HCT116 (cell line): ENCODE measurements around the gene PSMD3. TPM values are rescaled to one million over a fixed set of nuclear protein-coding genes. Genes with fewer than 3 reads are reported as not detected.

Experiments
- ATAC-seq: fragments of 200-7000 bp; cut with Tn5 transposase; 2 replicates; pipeline ENCODE4 v1.9.1; 2020; ENCODE audit warnings: mild to moderate bottlenecking, moderate library complexity
- BruUV-seq: library from RNA; stranded (reverse); fragments of 400-500 nt; replicated peaks from 2 replicates; lab custom pipeline; 2021; lab: Mats Ljungman, UMichigan
- CTCF ChIA-PET: fragments of 300-600 bp; sonication (Branson Sonifier 250); formaldehyde crosslinking; loops from one replicate; lab custom pipeline; 2021; ENCODE audit warnings: antibody characterized with exemption; lab: Charles Lee
- POLR2A ChIA-PET: fragments of 300-600, 350-600 bp; sonication (Branson Sonifier 250); formaldehyde crosslinking; loops from one replicate; lab custom pipeline; 2021; ENCODE audit warnings: antibody characterized with exemption; lab: Charles Lee
- RAD21 ChIA-PET, 2 experiments: fragments of 300-600 bp; sonication (Branson Sonifier 250); formaldehyde crosslinking; loops; one replicate each; lab custom pipeline; 2023; ENCODE audit warnings: low total read pairs in 2 of 2; ENCODE audit not compliant: uncharacterized antibody in 2 of 2, unreplicated experiment in 2 of 2, low non-redundant PET in 1 of 2; lab: Charles Lee
- DNase-seq: peaks from one replicate; pipeline ENCODE4 v3.0.0-alpha.2; 2010; ENCODE audit warnings: low read depth, low spot score
- H2AFZ ChIP-seq: fragments of 200-600 bp; shearing (Covaris generic), sonication (generic); 2 replicates; pipeline ENCODE4 v1.6.1; 2017; ENCODE audit warnings: low read depth, mixed run types, mixed read lengths, antibody characterized with exemption, low read length; ENCODE audit not compliant: poor library complexity, severe bottlenecking
- H3K27ac ChIP-seq: 2 replicates; pipeline ENCODE4 v1.5.1; 2012; ENCODE audit warnings: low read depth, low read length
- H3K27me3 ChIP-seq: fragments of 200-600 bp; sonication (generic); 2 replicates; pipeline ENCODE4 v1.6.1; 2016; ENCODE audit warnings: mixed run types, low read length, mixed read lengths; ENCODE audit not compliant: insufficient read depth
- H3K36me3 ChIP-seq, 2 experiments: fragments of 200-500 bp in 1 of 2; fragments of 200-600 bp in 1 of 2; sonication (Bioruptor generic) in 1 of 2; sonication (generic) in 1 of 2; 2 replicates each; pipeline versions ENCODE4 v1.5.1 to v1.6.1; 2014 to 2016; ENCODE audit warnings: low read length in 2 of 2, inconsistent platforms in 1 of 2, mixed read lengths in 1 of 2, mixed run types in 1 of 2; ENCODE audit not compliant: insufficient read depth in 2 of 2, control insufficient read depth in 1 of 2
- H3K4me1 ChIP-seq, 2 experiments: fragments of 200-600 bp in 1 of 2; sonication (generic) in 1 of 2; 2 replicates each; pipeline versions ENCODE4 v1.5.1 to v1.6.1; 2012 to 2017; ENCODE audit warnings: low read length in 2 of 2, inconsistent platforms in 1 of 2, mild to moderate bottlenecking in 1 of 2, mixed read lengths in 1 of 2, mixed run types in 1 of 2, moderate library complexity in 1 of 2; ENCODE audit not compliant: insufficient read depth in 2 of 2, control insufficient read depth in 1 of 2
- H3K4me2 ChIP-seq: fragments of 200-600 bp; sonication (generic); 2 replicates; pipeline ENCODE4 v1.6.1; 2017; ENCODE audit warnings: mixed run types, low read length, mixed read lengths
- H3K4me3 ChIP-seq, 2 experiments: fragments of 200-600 bp in 1 of 2; sonication (generic) in 1 of 2; replicated peaks in 1 of 2; 2 replicates each; pipeline ENCODE4 v1.5.1; 2011 to 2016; ENCODE audit warnings: low read length in 2 of 2, control low read depth in 1 of 2, low read depth in 1 of 2, mild to moderate bottlenecking in 1 of 2, mixed read lengths in 1 of 2, mixed run types in 1 of 2
- H3K79me2 ChIP-seq: fragments of 200-600 bp; sonication (generic); 2 replicates; pipeline ENCODE4 v1.6.1; 2017; ENCODE audit warnings: mild to moderate bottlenecking, mixed run types, low read length, moderate library complexity, mixed read lengths; ENCODE audit not compliant: insufficient read depth
- H3K9ac ChIP-seq: fragments of 200-600 bp; sonication (generic); 2 replicates; pipeline ENCODE4 v1.6.1; 2016; ENCODE audit warnings: low read length, mixed read lengths
- H3K9me2 ChIP-seq: fragments of 200-600 bp; sonication (generic), shearing (Covaris generic); 2 replicates; pipeline ENCODE4 v1.6.1; 2017; ENCODE audit warnings: mixed run types, mild to moderate bottlenecking, moderate library complexity; ENCODE audit not compliant: insufficient read depth
- H3K9me3 ChIP-seq, 2 experiments: fragments of 200-500 bp in 1 of 2; fragments of 200-600 bp in 1 of 2; sonication (Bioruptor generic) in 1 of 2; sonication (generic) in 1 of 2; 2 replicates each; pipeline ENCODE4 v1.6.1; 2014 to 2017; ENCODE audit warnings: low read length in 2 of 2, mixed read lengths in 2 of 2, inconsistent platforms in 1 of 2, low read depth in 1 of 2, mild to moderate bottlenecking in 1 of 2, mixed run types in 1 of 2, moderate library complexity in 1 of 2; ENCODE audit not compliant: control insufficient read depth in 1 of 2, insufficient read depth in 1 of 2
- H4K20me1 ChIP-seq: fragments of 200-600 bp; sonication (generic), shearing (Covaris generic); 2 replicates; pipeline ENCODE4 v1.6.1; 2017; ENCODE audit warnings: mixed run types, mild to moderate bottlenecking, moderate library complexity; ENCODE audit not compliant: insufficient read depth
- CBX3 ChIP-seq: IDR thresholded peaks from 2 replicates; pipeline ENCODE4 v1.6.1; 2012; ENCODE audit warnings: low read depth
- CEBPB ChIP-seq: IDR thresholded peaks from 2 replicates; pipeline ENCODE4 v1.6.1; 2012; ENCODE audit warnings: low read depth
- EGR1 ChIP-seq: IDR thresholded peaks from 2 replicates; pipeline ENCODE4 v1.6.1; 2012; ENCODE audit warnings: low read depth
- ELF1 ChIP-seq: IDR thresholded peaks from 2 replicates; pipeline ENCODE4 v1.6.1; 2012; ENCODE audit warnings: low read depth, borderline replicate concordance
- EZH2phosphoT487 ChIP-seq: fragments of 200-600 bp; IDR thresholded peaks from 2 replicates; pipeline ENCODE4 v1.6.1; 2018; ENCODE audit warnings: antibody characterized with exemption, borderline replicate concordance
- JUND ChIP-seq: IDR thresholded peaks from 2 replicates; pipeline ENCODE4 v1.6.1; 2012
- POLR2AphosphoS5 ChIP-seq: IDR thresholded peaks from 2 replicates; pipeline ENCODE4 v1.6.1; 2011; ENCODE audit warnings: mild to moderate bottlenecking, low read depth, low read length, moderate library complexity
- REST ChIP-seq: IDR thresholded peaks from 2 replicates; pipeline ENCODE4 v1.6.1; 2012; ENCODE audit warnings: low read depth
- SRF ChIP-seq: IDR thresholded peaks from 2 replicates; pipeline ENCODE4 v1.6.1; 2012; ENCODE audit warnings: low read depth
- TCF7L2 ChIP-seq: IDR thresholded peaks from 2 replicates; pipeline ENCODE4 v1.7.0; 2011; ENCODE audit warnings: borderline replicate concordance, inconsistent platforms; ENCODE audit not compliant: insufficient read depth, insufficient read length; ENCODE audit errors: extremely low read depth
- YY1 ChIP-seq: IDR thresholded peaks from 2 replicates; pipeline ENCODE4 v1.6.1; 2011; ENCODE audit warnings: low read length, low read depth, moderate library complexity, mild to moderate bottlenecking; ENCODE audit not compliant: insufficient replicate concordance; ENCODE audit errors: extremely low read depth
- ZBTB33 ChIP-seq: IDR thresholded peaks from 2 replicates; pipeline ENCODE4 v1.6.1; 2011; ENCODE audit warnings: mild to moderate bottlenecking, low read length, moderate library complexity; ENCODE audit not compliant: insufficient replicate concordance; ENCODE audit errors: extremely low read depth
- ZFX ChIP-seq: fragments of 450-650 bp; IDR thresholded peaks from 2 replicates; pipeline ENCODE4 v1.6.1; 2017
- intact Hi-C: fragments of 100-400 bp; cut with micrococcal nuclease; formaldehyde crosslinking; loops from 2 replicates; pipeline ENCODE4 v1.10.0; 2022
- total RNA-seq: library from RNA; stranded (reverse); gene quantifications from one replicate; pipeline ENCODE4 v1.2.1, GENCODE V29; 2021; ENCODE audit not compliant: unreplicated experiment

Gene PSMD3
- total RNA-seq, 1 experiment from 2014 or later: 152 TPM

- no peak overlapping the region for H3K27ac ChIP-seq
- H2AFZ ChIP-seq: no peak overlapping the region
- ChIA-PET POLR2A (no interaction called here), RAD21 (no interaction called here), CTCF (no interaction called here)
- TF ChIP-seq ZBTB33 (no peak), EZH2phosphoT487 (no peak), SRF (no peak), JUND (no peak)
- no peaks in the 10 kb centered on the region for H3K9me3 ChIP-seq
- H3K4me2 ChIP-seq: no peak overlapping the region
- H3K4me1 ChIP-seq: peaks cover 0 to 7% of the 10 kb centered on the region in 2 experiments; a peak in 1 of 4 replicates
- no TSS peak for BruUV-seq
- ATAC-seq (no peak), DNase-seq (no peak)
- no peak overlapping the region for H3K4me3 ChIP-seq
- H3K36me3 ChIP-seq: no peaks in the 10 kb centered on the region
- peaks cover 13% of the 10 kb centered on the region; the same call in 1 of the 2 replicates for H3K27me3 ChIP-seq
- no peaks in the 10 kb centered on the region for H3K9me2 ChIP-seq
- intact Hi-C loops: no loop called here
- no peaks in the 10 kb centered on the region for H4K20me1 ChIP-seq
- no peaks in the 10 kb centered on the region for H3K79me2 ChIP-seq
- no peak overlapping the region for H3K9ac ChIP-seq
These were observed 13.8 kb upstream of the PSMD3 start for GRCh38 chr17:39966771-39967170.

- Histone ChIP-seq H3K4me1 (peaks cover 0 to 2% of the 10 kb centered on the region in 2 experiments; a peak in 1 of 4 replicates), H3K27me3 (peaks cover 14% of the 10 kb centered on the region; the same call in 1 of the 2 replicates), H3K79me2 (no peaks in the 10 kb centered on the region), H2AFZ (no peak overlapping the region), H3K27ac (no peak overlapping the region), H4K20me1 (no peaks in the 10 kb centered on the region), H3K9me2 (no peaks in the 10 kb centered on the region), H3K36me3 (no peaks in the 10 kb centered on the region), H3K9ac (no peak overlapping the region), H3K4me2 (no peak overlapping the region), H3K9me3 (no peaks in the 10 kb centered on the region), H3K4me3 (no peak overlapping the region)
- RAD21 ChIA-PET: no interaction called here
- no peak for DNase-seq
- CTCF ChIA-PET: interaction anchor here (0.7 to 1.3 kb wide), 3 partner anchors 10 to 350 kb away, joined by 3 to 5 read pairs (median 4); partner anchors contain the start of gene PSMD3
- intact Hi-C loops: no loop called here
- no TSS peak for BruUV-seq
- ATAC-seq: no peak
- POLR2A ChIA-PET: no interaction called here
- TF ChIP-seq ELF1: no peak
- no peak for TF ChIP-seq CEBPB
- no peak for TF ChIP-seq ZFX
- TF ChIP-seq POLR2AphosphoS5: no peak
- no peak for TF ChIP-seq EGR1
- no peak for TF ChIP-seq REST
- TF ChIP-seq ZBTB33: no peak
- no peak for TF ChIP-seq YY1
- no peak for TF ChIP-seq TCF7L2
- no peak for TF ChIP-seq CBX3
These were observed 11.8 kb upstream of the PSMD3 start for GRCh38 chr17:39968761-39969160.
